Caco-2 (cell line): ENCODE measurements around the gene TEX101. TPM values are rescaled to one million over a fixed set of nuclear protein-coding genes. Genes with fewer than 3 reads are reported as not detected.
"Not testable (repeated sequence)": the region's sequence is repeated elsewhere in the genome, so short reads cannot be mapped to it uniquely, and the experiment has no call there.

Source experiments
- BruUV-seq: library from RNA; stranded (reverse); fragments of 400-500 nt; replicated peaks from 2 replicates; lab custom pipeline; 2021; lab: Mats Ljungman, UMichigan
- CTCF ChIA-PET: fragments of 300-600 bp; sonication (Branson Sonifier 250); formaldehyde crosslinking; loops from one replicate; lab custom pipeline; 2022; ENCODE audit warnings: antibody characterized with exemption; lab: Charles Lee
- POLR2A ChIA-PET: fragments of 300-600 bp; sonication (Branson Sonifier 250); formaldehyde crosslinking; loops from one replicate; lab custom pipeline; 2022; ENCODE audit warnings: antibody characterized with exemption; lab: Charles Lee
- DNase-seq, 2 experiments: peaks; one replicate each; pipeline versions ENCODE4 v3.0.0 to v3.0.0-alpha.2; 2020 to 2022
- H3K27me3 ChIP-seq: replicated peaks from 2 replicates; pipeline ENCODE4 v1.6.0; 2011; ENCODE audit warnings: low read length; ENCODE audit not compliant: control insufficient read depth, insufficient read depth
- H3K36me3 ChIP-seq: 2 replicates; pipeline ENCODE4 v1.5.1; 2011; ENCODE audit warnings: low read length; ENCODE audit not compliant: control insufficient read depth, insufficient read depth
- H3K4me1 ChIP-seq: fragments of 250-450 bp; sonication (Bioruptor Pico); 2 replicates; pipeline ENCODE4 v1.5.1; 2020; ENCODE audit warnings: mild to moderate bottlenecking
- H3K4me3 ChIP-seq: 2 replicates; pipeline ENCODE4 v1.5.1; 2011; ENCODE audit warnings: low read depth, mild to moderate bottlenecking, control low read depth, low read length
- H3K9me3 ChIP-seq: fragments of 250-450 bp; sonication (Bioruptor Pico); 2 replicates; pipeline ENCODE4 v1.5.1; 2020; ENCODE audit warnings: mild to moderate bottlenecking, moderate library complexity
- H3K27ac Mint-ChIP-seq: one replicate; pipeline ENCODE4 v1.8.0; 2022; ENCODE audit warnings: mixed read lengths; ENCODE audit not compliant: unreplicated experiment
- H3K27me3 Mint-ChIP-seq: one replicate; pipeline ENCODE4 v1.8.0; 2022; ENCODE audit warnings: mixed read lengths; ENCODE audit not compliant: insufficient read depth, unreplicated experiment
- H3K36me3 Mint-ChIP-seq: one replicate; pipeline ENCODE4 v1.8.0; 2022; ENCODE audit warnings: mild to moderate bottlenecking, mixed read lengths; ENCODE audit not compliant: insufficient read depth, unreplicated experiment
- H3K4me1 Mint-ChIP-seq: one replicate; pipeline ENCODE4 v1.8.0; 2022; ENCODE audit warnings: low read depth, mixed read lengths; ENCODE audit not compliant: unreplicated experiment
- H3K4me3 Mint-ChIP-seq: one replicate; pipeline ENCODE4 v1.8.0; 2022; ENCODE audit warnings: mild to moderate bottlenecking, moderate library complexity, mixed read lengths; ENCODE audit not compliant: unreplicated experiment
- H3K9me3 Mint-ChIP-seq: one replicate; pipeline ENCODE4 v1.8.0; 2022; ENCODE audit warnings: mixed read lengths; ENCODE audit not compliant: unreplicated experiment
- intact Hi-C: fragments of 100-400 bp; cut with micrococcal nuclease; formaldehyde crosslinking; loops from one replicate; pipeline ENCODE4 v1.10.0; 2022; ENCODE audit not compliant: unreplicated experiment
- total RNA-seq: library from RNA; stranded (reverse); gene quantifications from 2 replicates; pipeline ENCODE4 v1.2.3, GENCODE V29; 2022
- TF ChIP-seq, protein P1 (sequence below), 2 experiments: fragments of 200-600 bp in 1 of 2; IDR thresholded peaks; 1 replicate in 1 of 2; 2 replicates in 1 of 2; pipeline versions ENCODE4 v1.5.1 to v1.8.0; 2011 to 2022; ENCODE audit warnings: antibody characterized with exemption in 1 of 2, control low read depth in 1 of 2, inconsistent platforms in 1 of 2, low read depth in 1 of 2, low read length in 1 of 2, mild to moderate bottlenecking in 1 of 2, moderate library complexity in 1 of 2; ENCODE audit not compliant: insufficient read depth in 1 of 2, severe bottlenecking in 1 of 2, unreplicated experiment in 1 of 2

Gene TEX101
- total RNA-seq, 1 experiment from 2014 or later = not detected

DNA sequence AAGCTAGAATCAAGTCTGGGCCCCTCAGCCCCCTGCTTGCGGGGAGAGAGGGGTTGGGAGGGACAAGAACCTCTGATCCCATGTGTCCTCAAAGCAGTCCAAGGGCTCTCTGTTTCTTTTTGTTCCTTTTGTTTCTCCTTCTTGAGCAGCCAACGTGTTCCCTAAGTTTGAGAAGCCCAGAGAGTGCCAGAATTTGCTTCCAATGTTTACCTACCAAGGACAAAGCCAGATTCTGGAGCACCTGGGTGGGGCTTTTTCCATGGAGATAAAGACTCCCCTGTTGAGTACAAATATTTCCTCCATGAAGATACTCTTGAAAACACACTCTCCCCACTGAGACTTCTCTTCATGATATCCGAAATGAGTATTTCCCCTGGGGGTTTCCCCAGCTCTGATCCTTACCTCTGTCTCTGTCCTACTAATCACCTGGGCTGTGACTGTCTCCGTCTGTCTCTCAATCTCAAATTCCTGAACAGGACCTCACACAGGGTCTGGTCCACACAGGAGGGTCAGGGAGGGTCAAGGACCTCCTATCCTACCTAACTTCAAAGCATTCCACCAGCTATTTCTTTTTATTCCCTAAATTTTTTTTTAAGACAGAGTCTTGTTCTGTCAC, 33.8 kb upstream of the TEX101 start:
- POLR2A ChIA-PET = no interaction called here
- intact Hi-C loops = no loop called here
- Histone ChIP-seq H3K9me3 (no peaks in the 10 kb centered on the region), H3K27me3 (no peaks in the 10 kb centered on the region), H3K36me3 (no peaks in the 10 kb centered on the region), H3K4me1 (peaks cover 7% of the 10 kb centered on the region; the same call in 1 of the 2 replicates), H3K4me3 (no peak overlapping the region)
- CTCF ChIA-PET = interaction anchor here (1.0 kb wide), 1 partner anchor 66 kb away, joined by 3 read pairs; no protein-coding TSS in a partner anchor
- no TSS peak for BruUV-seq
- TF ChIP-seq, protein P1, sequence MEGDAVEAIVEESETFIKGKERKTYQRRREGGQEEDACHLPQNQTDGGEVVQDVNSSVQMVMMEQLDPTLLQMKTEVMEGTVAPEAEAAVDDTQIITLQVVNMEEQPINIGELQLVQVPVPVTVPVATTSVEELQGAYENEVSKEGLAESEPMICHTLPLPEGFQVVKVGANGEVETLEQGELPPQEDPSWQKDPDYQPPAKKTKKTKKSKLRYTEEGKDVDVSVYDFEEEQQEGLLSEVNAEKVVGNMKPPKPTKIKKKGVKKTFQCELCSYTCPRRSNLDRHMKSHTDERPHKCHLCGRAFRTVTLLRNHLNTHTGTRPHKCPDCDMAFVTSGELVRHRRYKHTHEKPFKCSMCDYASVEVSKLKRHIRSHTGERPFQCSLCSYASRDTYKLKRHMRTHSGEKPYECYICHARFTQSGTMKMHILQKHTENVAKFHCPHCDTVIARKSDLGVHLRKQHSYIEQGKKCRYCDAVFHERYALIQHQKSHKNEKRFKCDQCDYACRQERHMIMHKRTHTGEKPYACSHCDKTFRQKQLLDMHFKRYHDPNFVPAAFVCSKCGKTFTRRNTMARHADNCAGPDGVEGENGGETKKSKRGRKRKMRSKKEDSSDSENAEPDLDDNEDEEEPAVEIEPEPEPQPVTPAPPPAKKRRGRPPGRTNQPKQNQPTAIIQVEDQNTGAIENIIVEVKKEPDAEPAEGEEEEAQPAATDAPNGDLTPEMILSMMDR (IDR thresholded peaks at IDR 0.05; ENCODE audit: insufficient read depth in 1 of 2, low read depth in 1 of 2, low read length in 1 of 2, severe bottlenecking in 1 of 2, unreplicated experiment in 1 of 2) = no peak
- no peaks in the 10 kb centered on the region for H3K27me3 Mint-ChIP-seq
- DNase-seq = peak; percentile 29 to 57
- H3K9me3 Mint-ChIP-seq = no peaks in the 10 kb centered on the region
- no peaks in the 10 kb centered on the region for H3K36me3 Mint-ChIP-seq
- no peak overlapping the region for H3K4me3 Mint-ChIP-seq
- H3K4me1 Mint-ChIP-seq = peaks cover 14% of the 10 kb centered on the region
- peak overlapping the region; percentile 37 for H3K27ac Mint-ChIP-seq

DNA sequence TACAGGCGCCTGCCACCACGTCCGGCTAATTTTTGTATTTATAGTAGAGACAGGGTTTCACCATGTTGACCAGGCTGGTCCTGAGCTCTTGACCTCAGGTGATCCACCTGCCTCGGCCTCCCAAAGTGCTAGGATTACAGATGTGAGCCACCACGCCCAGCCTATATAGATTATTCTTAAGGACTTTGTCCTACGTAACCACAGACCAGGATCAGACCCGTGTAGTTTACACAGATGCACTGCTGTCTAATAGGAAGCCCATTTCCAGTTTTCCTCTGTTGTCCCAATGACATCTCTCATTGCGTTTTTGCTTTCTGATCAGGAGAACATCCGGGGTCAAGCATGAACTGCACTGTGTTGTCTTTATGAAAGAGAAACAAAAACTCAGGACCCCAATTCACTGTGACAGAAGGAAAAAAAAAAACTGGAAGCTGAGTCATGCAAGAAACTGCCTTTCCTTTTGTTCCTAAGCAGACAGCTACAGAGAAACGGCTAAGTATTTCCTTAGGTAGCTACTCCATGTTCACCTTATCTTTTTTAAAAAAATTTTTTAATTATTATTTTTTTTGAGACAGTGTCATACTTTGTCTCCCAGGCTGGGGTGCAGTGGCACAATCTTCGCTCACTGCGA, 32.0 kb upstream of the TEX101 start:
- DNase-seq, POLR2A ChIA-PET, H3K36me3 Mint-ChIP-seq, H3K4me3 ChIP-seq, H3K9me3 Mint-ChIP-seq, CTCF ChIA-PET, intact Hi-C loops, H3K4me1 ChIP-seq, H3K27me3 Mint-ChIP-seq, H3K36me3 ChIP-seq, H3K9me3 ChIP-seq, BruUV-seq, H3K4me3 Mint-ChIP-seq, H3K27me3 ChIP-seq: not testable (repeated sequence)
- peaks cover 14% of the 10 kb centered on the region for H3K4me1 Mint-ChIP-seq
- peak overlapping the region; percentile 56 for H3K27ac Mint-ChIP-seq

DNA sequence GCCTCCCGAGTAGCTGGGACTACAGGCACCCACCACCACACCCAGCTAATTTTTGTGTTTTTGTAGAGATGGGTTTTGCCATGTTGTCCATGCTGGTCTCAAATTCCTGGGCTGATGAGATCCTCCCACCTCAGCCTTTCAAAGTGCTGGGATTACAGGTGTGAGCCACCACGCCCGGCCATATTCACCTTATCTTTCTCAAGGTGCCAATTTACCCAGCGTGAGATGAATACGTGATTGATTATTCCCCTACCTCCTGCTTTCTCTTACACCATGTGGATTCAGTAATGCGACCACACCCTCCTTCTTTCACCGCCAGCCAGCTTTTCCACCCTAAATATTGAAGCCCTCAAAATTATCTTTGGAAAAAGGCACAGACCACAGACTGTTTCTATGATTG, 31.4 kb upstream of the TEX101 start:
- peaks cover 14% of the 10 kb centered on the region for H3K4me1 Mint-ChIP-seq
- H3K36me3 ChIP-seq, intact Hi-C loops, POLR2A ChIA-PET, H3K9me3 ChIP-seq, DNase-seq, H3K4me1 ChIP-seq, H3K9me3 Mint-ChIP-seq, CTCF ChIA-PET, H3K27me3 ChIP-seq, H3K27me3 Mint-ChIP-seq, H3K4me3 Mint-ChIP-seq, H3K36me3 Mint-ChIP-seq, H3K27ac Mint-ChIP-seq, H3K4me3 ChIP-seq, BruUV-seq: not testable (repeated sequence)

DNA sequence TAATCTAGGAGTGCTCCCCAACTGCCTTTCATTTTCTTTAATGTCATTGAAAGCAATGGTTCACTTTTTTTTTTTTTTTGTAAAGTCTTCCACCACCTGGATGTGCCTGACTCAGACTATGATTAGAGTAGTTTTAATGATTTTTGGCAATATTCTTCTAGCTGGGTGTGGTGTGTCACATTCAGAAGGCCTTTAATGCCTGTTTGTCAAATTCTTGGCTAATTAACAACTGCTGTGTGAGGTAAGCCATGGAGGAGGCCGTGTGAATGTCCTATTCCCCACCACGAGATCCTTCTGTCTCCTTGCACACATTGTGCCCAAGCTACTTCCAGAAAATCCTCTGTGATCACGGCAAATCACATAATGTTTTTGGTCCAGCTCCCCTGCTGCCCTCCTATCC, 30.9 kb upstream of the TEX101 start:
- peaks cover 14% of the 10 kb centered on the region for H3K4me1 Mint-ChIP-seq
- H3K27me3 ChIP-seq, H3K4me3 Mint-ChIP-seq, H3K9me3 ChIP-seq, H3K27ac Mint-ChIP-seq, H3K4me1 ChIP-seq, BruUV-seq, H3K27me3 Mint-ChIP-seq, POLR2A ChIA-PET, DNase-seq, H3K36me3 Mint-ChIP-seq, intact Hi-C loops, H3K36me3 ChIP-seq, H3K9me3 Mint-ChIP-seq, CTCF ChIA-PET, H3K4me3 ChIP-seq: not testable (repeated sequence)

DNA sequence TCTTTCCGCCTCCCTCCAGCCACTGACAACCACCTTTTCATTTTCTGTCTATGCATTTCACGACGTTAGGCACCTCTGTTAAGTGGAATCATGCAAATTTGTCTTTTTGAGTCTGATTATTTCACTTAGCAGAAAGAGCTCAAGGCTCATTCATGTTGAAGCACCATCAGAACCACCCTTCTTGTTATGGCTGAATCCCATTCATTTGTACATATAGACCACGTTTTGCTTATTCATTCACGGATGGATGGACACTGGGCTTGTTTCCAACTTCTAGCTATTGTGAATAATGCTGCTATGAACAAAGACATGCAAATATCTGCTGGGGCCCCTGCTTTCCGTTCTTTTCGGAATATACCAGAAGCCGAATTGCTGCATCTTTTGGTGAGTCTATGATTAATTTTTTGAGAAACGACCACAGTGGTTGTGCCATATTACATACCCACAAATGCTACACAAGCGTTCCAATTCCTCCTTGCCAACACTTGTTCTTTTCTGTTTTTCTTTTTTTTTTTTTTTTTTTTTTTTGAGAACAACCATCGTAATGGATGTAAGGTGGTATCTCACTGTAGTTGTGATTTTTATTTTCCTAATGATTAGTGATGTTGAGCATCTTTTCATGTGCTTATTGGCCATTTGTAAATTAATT, 23.7 kb upstream of the TEX101 start:
- DNase-seq, H3K4me1 Mint-ChIP-seq, H3K27me3 Mint-ChIP-seq, POLR2A ChIA-PET, H3K4me1 ChIP-seq, H3K36me3 ChIP-seq, CTCF ChIA-PET, H3K4me3 ChIP-seq, H3K9me3 Mint-ChIP-seq, intact Hi-C loops, H3K27me3 ChIP-seq, H3K9me3 ChIP-seq, H3K36me3 Mint-ChIP-seq, H3K27ac Mint-ChIP-seq, H3K4me3 Mint-ChIP-seq, BruUV-seq: not testable (repeated sequence)

DNA sequence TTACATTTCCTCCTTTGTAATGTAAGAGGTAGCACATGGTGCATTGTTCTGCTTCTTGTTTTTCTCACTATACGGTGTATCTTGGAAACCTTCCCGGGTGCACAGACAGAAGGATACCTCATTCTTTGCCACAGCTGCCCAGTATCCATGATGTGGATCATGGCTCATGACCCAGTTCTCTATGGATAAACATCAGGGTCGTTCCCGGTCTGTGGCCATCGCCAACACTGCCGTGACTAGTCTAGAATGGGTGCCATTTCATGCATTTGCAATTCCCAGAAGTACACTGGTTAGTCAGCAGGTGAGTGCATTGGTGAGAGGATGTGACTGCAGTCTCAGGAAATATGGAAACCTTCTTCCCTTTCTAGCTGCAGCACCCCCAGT, 23.1 kb upstream of the TEX101 start:
- H3K9me3 Mint-ChIP-seq, POLR2A ChIA-PET, H3K36me3 Mint-ChIP-seq, DNase-seq, H3K4me1 ChIP-seq, intact Hi-C loops, H3K4me3 ChIP-seq, H3K4me3 Mint-ChIP-seq, H3K27ac Mint-ChIP-seq, BruUV-seq, H3K4me1 Mint-ChIP-seq, H3K27me3 ChIP-seq, CTCF ChIA-PET, H3K9me3 ChIP-seq, H3K27me3 Mint-ChIP-seq, H3K36me3 ChIP-seq: not testable (repeated sequence)
